GM19239 (cell line): Measurements from ENCODE around the gene NKAIN2.
"Not testable (repeated sequence)": the region's sequence is repeated elsewhere in the genome, so short reads cannot be mapped to it uniquely, and the experiment has no call there.

Source experiments
- DNase-seq: peaks from one replicate; pipeline ENCODE4 v3.0.0; 2011; ENCODE audit warnings: low spot score; ENCODE audit not compliant: insufficient read length
- FAIRE-seq: peaks from 2 replicates; lab custom pipeline; 2011; peaks lifted over from hg19 to GRCh38; lab: Jason Lieb, UNC

Gene NKAIN2

DNA sequence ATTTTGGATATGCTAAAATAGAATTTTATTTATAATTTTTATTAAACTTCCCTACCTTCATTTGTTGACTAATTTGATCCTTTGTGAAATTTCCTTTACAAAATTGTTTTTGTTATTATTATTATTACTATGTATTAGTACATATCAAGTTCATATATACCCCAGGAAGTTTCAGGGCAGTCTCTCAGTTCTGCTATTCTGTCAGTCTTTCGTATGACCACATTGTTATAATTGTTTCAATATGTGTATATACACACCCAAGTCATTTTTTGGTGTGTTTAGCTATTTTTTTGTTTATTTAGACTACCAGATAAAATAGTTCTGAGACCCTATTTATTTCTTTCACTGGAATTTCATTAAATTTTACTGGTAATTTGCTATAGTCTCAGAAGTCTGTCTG, 72.1 kb downstream of the NKAIN2 start:
- FAIRE-seq, result no peak
- no peak for DNase-seq

GRCh38 chr6:123879749-123880148, 76.1 kb downstream of the NKAIN2 start:
- DNase-seq (no peak), FAIRE-seq (no peak)

- no peak for DNase-seq
- no peak for FAIRE-seq
Observed at GRCh38 chr6:123888771-123889513, 85.3 kb downstream of the NKAIN2 start.

DNA sequence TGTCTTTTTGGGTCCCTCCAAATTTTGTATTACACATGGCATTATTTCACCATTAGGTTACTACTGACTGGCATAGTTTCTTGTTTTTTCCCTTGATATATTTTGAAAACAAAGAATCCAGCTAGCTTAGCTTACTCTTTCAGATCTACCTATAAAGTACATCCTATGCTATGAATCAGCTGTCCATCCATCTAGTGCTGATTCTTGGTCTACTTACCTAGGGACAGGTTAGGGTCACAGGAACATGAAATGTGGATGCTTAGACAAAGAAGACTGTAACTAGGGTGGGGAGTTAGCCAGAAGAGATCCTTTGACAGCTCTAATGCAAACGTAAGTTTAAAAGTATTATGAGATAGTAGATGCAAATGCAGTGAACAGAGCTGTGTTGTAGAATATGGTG, 91.7 kb downstream of the NKAIN2 start:
- DNase-seq, result no peak
- FAIRE-seq, result no peak

- DNase-seq (no peak), FAIRE-seq (no peak)
Observed at GRCh38 chr6:123895806-123896205, 92.1 kb downstream of the NKAIN2 start.

GRCh38 chr6:123896869-123897268, 93.2 kb downstream of the NKAIN2 start:
- no peak for FAIRE-seq
- no peak for DNase-seq

DNA sequence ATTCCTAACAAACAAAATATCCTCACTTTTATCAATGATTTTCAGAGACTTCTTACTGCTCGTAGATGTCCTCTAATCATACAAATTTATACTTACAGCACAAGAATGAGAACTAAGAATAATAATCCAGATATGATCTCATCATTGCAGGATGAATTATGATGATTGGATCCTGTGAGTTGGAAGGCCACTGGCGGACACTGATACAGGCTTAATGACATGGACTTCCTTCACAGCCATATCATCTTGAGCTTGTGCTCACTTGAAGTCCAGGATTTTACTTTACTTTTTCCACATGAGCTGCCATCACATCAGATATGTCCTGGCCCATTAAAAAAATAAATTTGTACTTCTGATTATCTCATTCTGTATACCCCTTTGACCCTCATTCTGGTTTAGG, 94.3 kb downstream of the NKAIN2 start:
- no peak for DNase-seq
- no peak for FAIRE-seq

- DNase-seq, result no peak
- FAIRE-seq, result no peak
Observed at GRCh38 chr6:123898665-123899064, 95.0 kb downstream of the NKAIN2 start.

GRCh38 chr6:123899745-123900144, 96.1 kb downstream of the NKAIN2 start:
- DNase-seq (no peak), FAIRE-seq (no peak)

GRCh38 chr6:123901436-123901835, 97.8 kb downstream of the NKAIN2 start:
- no peak for DNase-seq
- no peak for FAIRE-seq

DNA sequence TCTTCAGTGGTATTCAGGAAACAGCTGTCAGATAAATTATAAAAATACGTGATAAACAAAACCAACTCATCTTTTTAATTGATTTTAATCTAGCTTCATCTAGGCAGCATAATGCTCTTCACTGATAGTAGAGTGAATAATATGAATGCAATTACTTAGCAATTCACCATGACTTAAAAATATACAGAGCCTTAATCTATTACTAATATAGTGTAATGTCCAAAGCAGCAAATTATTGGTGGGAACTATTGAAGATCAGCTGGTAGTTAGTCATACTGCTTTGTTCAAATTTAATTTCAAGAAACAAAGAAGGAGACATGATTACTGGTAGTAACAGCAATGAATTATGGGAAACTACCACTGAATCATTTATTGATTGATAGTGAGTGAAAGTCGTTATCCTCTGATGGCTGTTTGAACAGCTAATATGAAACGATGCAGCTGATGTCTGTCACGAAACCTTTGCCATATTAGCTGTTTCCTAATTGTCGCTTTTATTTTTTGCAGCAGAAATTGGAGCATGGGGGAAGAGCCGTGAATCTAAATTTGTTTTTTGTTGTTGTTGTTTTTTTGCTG, 99.2 kb downstream of the NKAIN2 start:
- DNase-seq, result no peak
- no peak for FAIRE-seq

GRCh38 chr6:123904228-123904627, 100.6 kb downstream of the NKAIN2 start:
- FAIRE-seq (no peak), DNase-seq (no peak)

GRCh38 chr6:123908797-123909196, 105.1 kb downstream of the NKAIN2 start:
- DNase-seq (no peak), FAIRE-seq (no peak)

- DNase-seq (no peak), FAIRE-seq (no peak)
Observed at GRCh38 chr6:123909989-123910388, 106.3 kb downstream of the NKAIN2 start.

DNA sequence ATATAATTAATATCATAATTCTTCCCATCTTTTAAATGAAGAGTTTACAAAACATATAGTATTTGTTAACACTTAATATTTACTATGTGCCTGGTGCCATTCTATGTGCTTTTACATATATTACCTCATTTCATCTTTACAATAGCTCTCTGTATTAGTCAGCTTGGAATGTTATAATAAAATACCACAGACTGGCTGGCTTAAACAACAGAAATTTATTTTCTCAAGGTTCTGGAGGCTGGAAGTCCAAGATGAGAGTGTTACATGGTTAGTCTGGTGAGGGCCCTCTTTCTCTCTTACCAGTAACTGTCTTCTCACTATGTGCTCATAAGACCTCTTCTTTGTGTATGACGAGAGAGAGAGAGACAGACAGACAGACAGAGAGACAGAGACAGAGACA, 110.2 kb downstream of the NKAIN2 start:
- no peak for FAIRE-seq
- DNase-seq, result no peak

- FAIRE-seq, DNase-seq: not testable (repeated sequence)
Observed at GRCh38 chr6:123923379-123923778, 119.7 kb downstream of the NKAIN2 start.

DNA sequence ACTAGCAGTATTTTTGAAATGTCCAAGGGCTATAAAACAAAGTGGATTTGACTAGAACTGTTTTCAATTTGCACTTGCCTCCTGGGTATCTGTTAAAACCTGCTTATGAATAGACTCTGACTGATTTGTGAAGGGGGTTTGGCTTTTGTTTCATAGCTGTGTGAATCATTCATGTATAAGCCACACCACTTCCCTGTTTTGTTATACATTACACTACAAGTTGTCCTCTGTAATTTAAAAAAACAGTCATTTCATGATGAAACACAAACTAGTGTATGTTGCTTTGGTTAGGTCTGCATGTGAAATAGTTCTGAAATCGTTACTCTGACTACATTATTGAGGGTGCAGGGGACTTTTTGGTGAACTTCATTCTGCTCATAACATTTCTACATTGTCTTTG, 121.7 kb downstream of the NKAIN2 start:
- FAIRE-seq, result peak; percentile 21
- peak; percentile 0 for DNase-seq

GRCh38 chr6:123925842-123926399, 122.3 kb downstream of the NKAIN2 start:
- FAIRE-seq (no peak), DNase-seq (no peak)

- FAIRE-seq, result no peak
Observed at GRCh38 chr6:123928529-123928928, 124.9 kb downstream of the NKAIN2 start.

GRCh38 chr6:123931928-123932327, 128.3 kb downstream of the NKAIN2 start:
- no peak for DNase-seq
- FAIRE-seq, result no peak

More at GRCh38 chr6:123928529-123928928, 124.9 kb downstream of the NKAIN2 start:
- DNase-seq, result no peak

DNA sequence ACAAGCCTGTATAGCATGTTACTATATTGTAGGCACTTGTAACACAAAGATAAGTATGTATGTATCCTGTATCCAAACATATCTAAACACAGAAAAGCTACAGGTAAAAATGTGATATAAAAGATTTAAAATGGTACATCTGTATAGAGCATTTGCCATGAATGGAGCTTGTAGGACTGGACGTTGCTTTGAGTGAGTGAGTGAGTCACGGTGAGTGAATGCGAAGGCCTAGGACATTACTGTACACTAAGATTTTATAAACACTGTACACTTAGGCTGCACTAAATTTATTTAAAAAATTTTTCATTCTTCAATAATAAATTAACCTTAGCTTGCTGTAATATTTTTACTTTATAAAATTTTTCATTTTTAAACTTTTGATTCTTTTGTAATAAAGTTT, 136.9 kb downstream of the NKAIN2 start:
- no peak for DNase-seq
- FAIRE-seq, result no peak

DNA sequence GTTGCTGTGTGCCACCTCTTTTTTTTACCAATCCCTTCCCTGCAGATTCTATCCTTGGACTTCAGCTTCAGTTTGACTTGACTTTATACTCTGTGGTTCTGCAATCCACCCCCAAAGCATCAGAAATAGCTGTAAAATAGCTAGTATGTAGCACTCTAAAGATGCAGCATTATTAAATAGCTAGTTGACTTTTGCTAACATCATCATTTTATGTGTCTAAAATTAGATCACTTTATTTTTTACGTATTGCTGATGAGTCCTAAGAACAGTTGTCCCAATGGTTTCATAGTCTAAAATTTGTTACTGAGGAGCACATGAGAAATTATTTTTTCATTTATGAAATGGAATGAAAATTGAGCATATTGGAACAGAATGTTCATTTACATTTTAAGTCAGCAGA, 138.2 kb downstream of the NKAIN2 start:
- DNase-seq (no peak), FAIRE-seq (no peak)
